ENCODE measurements around the gene ACKR3.

Gene ACKR3

DNA sequence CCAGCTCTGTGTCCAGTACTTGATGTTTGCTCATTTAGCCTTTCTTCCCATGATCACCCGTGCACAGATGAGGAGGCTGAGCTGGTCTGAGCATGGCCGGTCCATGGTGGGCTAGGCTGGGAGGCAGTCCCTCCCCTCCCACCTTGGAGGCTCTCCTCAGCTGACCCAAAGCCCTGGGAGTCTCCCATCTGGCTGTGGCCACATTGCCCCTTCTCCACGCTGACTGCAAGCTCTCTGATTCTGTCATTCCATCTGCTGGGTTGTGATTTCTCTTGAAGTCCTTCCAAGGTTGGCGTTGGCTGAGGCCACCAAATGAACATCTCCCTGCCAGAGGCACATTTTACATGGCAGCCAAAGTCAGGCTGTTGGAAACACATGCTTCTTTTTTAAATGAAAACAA, 44.0 kb downstream of the ACKR3 start:
- no peak for DNase-seq

DNA sequence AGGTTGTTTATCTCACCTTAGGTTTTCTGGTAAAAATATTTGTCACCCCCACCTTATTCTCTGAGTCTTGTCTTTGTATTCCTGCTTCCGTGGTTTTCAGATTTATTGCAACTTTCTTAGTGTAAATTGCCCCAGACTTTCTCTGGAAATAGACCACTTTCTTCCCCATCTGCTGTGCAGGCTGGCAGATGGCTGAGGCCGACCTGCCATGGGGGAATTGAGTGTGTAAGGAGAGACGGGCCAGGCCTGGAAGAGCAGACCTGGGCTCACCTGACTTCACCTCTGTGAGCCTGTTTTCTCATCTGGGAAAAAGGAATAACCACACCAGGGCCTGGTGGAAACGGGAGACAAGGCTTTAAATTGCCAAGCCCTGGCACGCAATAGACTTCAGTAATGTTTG, 44.9 kb downstream of the ACKR3 start:
- DNase-seq, result no peak

DNA sequence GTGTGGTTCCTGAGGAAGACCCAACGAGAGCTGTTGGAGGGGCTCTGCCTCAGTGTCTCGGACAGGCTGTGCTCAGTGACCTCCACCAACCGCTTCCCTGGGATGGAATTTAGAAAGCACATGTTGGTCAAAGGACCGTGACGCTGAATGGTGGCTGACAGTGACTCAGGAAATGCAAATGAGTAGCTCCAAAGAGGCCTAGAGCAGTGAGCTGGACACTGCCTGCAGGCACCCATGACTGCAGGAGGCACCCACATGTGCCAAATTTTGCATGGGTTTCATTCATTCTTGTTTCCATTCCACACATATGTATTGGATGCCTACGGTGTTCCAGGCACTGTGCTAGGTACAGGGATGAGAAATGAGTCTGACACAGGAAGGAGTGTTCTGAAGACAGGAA, 46.4 kb downstream of the ACKR3 start:
- no peak for DNase-seq

DNA sequence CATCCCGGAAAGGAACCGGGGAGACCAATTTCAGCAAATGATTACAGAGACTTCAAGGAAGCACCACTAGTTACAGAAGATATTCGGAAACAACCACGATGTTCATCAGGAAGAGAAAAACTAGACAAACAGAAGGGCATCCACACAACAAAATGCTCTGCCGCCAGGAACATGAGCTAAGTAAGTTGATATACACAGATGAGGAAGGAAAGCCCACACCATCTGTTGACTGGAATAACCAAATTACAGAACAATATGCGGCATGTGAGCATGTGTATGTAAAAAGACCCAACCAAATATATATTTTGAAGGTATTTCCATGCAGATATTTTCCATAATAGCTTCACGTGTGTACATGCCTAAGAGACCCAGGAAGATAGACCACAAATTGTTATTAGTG, 47.0 kb downstream of the ACKR3 start:
- DNase-seq, result no peak

DNA sequence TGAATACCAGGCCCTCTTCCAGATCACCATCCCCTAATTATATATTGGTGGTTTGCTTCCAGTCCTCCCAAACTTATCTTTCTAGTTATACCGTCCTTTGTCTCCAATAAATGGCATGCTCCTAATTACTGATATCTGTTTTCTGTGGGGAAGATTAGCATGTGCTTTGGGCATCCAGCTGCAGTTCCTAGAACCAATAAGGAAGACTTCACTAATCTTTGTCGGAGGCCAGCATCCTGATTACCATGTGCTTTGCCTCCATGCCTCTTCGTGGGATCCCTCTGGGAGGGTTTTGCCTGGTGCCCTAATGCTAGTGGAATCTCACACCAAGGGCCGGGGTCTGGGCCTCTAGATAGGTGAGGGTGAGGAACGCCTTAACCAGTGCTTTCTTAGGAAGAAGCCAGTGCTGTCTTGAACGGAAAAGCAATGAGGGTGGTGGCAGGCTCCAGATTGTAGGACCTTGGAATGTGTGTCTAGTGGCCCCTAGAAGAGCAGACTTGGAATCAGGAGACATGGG, 47.7 kb downstream of the ACKR3 start:
- no peak for DNase-seq

DNA sequence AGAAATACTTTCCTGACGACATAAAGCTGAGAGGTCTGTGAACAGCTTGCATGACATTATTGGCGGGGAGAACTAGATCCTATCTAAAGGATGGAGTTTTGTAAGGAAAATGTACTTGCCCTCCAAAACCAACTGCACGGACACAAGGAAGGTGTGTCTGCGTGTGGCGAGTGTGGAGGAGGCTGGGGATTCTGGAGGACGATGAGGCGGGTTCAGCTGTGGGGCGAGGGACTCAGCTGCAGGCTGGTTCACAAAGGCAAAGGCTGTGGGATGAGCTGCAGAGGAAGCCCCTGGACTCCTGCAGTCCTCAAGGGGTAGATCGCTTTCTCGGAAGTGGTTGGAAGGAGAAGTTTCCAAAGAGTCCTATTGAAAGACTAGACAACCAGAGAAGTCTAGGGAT, 48.2 kb downstream of the ACKR3 start:
- no peak for DNase-seq

DNA sequence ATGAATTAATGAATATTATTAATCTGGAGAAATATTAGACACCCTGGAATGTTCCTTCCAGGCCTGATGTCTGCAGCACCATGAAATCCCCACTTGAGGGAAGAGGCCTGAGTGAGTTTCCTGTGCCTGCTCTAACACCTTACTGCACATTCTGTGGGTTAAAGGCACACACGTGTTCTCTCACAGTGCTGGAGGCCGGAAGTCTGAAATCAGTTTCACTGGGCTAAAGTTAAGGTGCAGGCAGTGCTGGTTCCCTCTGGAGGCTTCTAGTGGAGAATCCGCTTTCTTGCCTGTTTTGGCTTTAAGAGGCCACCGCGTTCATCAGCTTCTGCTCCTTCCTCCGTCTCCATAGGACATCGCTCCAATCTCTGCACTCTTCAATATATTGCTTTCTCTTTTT, 48.7 kb downstream of the ACKR3 start:
- DNase-seq, result no peak

DNA sequence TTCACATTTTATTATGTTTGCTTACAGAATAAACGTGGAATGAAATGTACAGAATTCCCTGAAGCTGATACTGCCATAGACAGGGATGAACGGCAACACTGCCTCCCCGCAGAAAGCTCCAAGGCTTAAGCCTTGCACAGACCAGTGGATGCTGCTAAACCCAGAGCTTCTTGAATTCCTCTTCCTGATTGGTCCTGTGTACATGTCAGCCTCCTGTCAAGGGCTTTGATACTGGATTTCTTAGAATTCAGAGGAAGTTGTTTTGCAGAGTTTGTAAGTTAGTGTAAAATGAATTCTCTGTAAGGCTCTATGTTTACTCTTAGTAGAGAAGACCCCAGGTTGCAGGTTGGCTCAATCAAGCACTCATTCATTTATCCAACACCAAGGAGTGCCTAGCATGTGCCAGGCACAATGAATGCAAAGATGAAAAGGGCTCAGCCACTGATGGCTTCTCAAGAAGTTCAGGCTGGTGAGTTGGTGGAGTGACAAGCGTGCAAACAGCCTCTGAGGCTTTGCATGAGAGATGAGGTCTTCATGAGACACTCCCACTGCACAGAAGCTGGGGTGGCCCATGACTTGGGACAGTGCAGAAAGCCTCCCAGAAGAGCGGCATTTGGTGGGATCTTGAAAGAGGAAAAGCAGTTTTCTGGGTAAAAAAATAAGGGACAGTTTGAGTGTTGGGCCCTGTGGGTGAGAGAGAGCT, 50.4 kb downstream of the ACKR3 start:
- DNase-seq, result no peak

DNA sequence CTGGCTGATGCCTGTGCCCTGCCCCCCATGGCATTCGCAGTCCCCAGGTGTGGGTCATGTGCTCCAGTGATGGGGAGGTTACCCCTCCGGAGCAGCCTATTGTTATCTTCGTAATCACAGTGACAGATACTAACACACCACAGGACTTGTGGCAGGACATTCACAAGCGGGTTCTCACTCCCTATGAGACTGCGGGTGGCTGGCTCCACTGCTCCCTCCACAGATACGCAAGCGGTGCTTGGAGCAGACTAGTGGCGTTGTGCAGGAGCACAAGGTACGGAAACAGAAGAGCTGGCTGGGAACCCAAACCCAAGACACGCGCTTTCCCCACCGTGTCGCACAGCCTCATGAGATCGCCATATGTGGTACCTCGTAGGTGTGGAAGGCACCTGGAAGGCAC, 52.2 kb downstream of the ACKR3 start:
- DNase-seq, result no peak

DNA sequence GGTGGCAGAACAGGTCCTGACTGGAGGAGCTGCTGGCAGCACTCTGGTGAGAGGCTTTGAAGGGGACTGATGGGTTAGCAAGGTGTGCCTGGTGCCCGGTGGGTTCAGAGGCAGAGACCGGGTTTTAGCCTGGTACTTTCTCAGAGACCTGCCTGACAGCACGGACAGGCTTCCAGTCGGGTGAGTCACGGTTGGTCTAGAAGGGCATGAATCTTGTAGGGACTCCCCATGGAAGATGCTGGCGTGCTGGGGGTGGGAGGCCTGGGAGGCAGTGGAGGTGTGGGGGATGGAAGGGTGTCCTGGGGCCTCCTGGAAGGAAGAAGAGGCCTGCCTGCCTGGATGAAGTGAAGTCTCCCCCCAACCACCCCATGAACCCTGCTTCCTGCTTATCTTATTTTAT, 52.6 kb downstream of the ACKR3 start:
- DNase-seq, result no peak

DNA sequence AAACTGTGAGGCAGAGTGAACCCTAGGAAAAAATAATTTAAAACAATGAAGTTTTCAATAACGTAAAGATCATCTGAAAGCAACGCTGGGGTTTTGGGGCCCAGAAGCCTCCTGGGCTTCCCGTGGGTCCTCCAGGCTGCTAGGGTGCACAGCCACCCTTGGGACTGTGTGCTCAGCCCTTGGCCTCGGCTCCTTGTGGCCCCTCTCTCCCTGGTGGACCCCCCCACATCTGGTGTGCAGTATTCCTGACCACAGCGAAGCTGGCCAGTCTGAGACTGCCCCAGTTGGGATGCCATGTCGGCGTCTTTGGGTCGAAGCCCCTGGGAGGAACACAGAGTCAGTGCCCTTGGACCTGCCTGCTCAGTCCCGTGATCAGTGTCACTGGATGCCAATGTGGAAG, 53.0 kb downstream of the ACKR3 start:
- DNase-seq, result no peak

DNA sequence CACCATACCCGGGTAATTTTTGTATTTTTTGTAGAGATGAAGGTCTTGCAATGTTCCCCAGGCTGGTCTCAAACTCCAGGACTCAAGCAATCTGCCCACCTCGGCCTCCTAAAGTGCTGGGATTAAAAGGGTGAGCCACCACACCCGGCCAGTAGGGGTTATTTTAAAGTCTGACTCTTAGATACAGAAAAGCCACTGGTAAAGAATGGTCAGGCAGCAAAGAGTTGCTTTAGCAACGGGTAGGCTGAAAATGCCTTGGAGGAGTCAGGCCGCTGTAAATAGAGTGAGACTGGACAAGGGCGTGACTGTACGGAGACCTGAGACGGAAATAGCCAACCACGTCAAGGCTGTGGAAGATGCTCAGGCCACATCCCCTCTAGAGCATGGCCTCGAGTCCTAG, 54.2 kb downstream of the ACKR3 start:
- DNase-seq, result no peak

DNA sequence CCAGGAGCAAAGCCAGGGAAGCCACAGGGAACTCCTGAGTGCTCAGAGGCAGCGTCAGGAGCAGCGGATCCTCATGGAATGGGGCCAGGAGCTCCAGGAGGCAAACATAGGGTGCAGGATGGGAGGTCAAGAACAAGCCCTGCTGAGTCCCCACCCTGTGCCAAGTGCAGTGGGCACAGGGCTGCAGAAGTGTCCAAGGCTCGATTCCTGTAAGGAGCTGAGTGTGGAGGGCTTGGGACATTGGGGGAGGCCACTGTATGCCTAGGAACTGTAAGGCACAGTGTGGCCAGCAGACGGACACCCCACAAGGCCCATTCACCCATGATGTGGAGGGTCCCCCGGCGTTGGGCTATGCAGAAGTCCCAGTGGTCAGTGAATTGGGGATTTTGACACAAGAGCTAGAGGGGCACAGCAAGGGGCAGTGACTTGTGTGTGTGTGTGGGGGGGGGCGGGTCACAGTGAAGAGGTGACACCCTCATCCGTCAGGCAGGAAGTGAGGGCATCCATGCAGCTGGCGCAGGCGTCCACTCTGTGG, 55.6 kb downstream of the ACKR3 start:
- no peak for DNase-seq

DNA sequence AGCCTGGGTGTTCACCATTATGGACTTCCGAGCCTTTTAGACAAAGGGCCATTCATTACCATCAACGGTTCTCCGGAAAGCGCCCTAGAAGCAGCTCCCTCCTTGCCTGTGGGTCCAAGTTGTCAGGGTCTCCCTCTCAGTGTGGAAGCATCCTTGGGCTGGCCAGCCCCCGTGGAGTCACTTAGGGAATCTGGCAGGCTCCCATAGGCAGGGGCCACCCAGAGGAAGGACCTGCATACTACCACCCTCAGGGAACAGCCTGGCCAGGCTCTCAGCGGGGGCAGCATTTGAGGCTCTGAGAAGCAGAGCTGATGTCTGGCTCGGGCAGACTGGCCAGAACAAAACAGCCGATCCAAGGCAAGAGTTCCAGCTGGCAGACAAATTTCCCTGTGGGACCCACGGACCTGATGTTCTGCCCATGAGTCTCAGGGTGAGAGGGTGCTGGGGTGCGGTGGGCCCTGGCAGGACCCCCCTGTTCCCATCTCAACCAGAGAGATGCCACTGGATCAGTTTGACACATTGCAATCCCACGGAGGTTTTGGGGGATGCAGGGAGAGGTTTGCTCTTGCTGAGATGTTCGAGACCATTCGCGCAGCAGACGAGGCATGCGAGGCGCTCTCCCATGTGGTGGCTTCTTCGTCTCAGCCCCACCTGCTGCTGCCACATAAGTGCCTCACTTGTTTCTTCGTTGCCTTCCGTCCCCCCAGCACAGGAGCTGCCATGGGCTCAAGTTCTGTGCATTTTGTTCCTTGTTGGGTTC, 56.9 kb downstream of the ACKR3 start:
- DNase-seq, result no peak

DNA sequence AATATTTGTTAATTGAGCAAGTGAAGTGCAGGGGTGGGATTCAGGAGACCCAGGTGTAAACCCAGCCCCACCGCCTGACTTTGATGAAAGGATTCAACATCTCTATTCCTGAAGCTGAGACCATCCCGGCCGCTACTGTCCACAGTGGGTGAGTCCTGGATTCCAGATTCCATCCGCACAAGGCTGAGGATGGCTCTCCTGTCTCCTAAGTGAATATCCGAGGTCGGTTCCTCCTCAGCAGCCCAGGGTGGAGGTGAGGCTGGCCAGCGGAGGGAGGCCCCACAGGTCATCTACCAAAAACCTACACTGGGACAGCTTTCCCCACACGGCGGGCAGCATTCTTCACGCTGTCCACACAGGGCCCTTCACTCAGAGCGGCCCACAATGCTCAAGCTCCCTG, 57.6 kb downstream of the ACKR3 start:
- no peak for DNase-seq

DNA sequence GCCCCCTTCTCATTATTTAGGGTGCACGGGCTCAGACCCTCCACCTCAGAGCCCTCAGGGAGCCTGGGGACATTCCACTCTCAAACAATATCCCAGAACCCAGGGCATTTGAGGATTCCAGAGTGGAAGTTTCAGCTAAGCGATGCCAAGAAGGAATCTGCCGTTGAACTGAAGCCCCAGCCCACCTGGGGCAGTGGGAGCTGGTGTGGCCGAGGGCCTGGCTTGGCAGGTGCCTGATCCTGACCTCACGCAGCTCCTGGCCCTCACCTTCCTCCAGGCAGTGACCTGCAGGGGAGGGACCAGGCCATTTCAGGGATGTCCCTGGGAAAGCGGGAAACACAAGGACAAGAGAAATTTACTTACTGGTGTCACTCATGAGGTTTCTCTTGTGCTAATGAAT, 58.2 kb downstream of the ACKR3 start:
- DNase-seq, result no peak

DNA sequence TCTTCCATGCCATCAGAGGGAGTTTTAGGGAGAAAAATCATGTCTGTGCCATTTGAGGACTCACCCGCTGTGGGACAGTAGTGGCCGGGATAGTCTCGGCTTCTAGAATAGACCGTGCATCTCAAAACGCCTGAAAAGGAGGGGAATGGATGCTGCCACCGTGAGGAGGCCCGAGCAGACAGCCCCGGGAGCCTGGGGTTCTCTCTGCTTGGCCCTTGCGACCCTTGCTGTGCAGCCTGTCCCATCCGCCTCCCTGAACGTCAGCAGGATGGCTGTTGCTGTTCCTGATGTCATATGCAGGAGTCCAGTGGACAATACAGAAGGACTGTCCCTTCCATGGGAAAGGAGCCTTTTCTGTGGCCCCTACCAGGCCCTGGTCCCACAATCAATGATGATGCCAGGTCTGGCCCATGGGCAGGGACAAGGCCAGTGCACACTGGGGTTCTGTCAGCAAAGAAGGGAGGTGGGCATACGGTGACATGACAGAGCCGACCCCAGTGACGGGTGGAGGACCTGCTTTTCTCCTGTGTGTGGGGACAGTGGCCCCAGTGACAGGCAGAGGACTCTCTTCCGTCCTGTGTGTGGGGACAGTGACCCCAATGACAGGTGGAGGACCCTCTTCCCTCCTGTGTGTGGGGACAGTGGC, 58.8 kb downstream of the ACKR3 start:
- no peak for DNase-seq

DNA sequence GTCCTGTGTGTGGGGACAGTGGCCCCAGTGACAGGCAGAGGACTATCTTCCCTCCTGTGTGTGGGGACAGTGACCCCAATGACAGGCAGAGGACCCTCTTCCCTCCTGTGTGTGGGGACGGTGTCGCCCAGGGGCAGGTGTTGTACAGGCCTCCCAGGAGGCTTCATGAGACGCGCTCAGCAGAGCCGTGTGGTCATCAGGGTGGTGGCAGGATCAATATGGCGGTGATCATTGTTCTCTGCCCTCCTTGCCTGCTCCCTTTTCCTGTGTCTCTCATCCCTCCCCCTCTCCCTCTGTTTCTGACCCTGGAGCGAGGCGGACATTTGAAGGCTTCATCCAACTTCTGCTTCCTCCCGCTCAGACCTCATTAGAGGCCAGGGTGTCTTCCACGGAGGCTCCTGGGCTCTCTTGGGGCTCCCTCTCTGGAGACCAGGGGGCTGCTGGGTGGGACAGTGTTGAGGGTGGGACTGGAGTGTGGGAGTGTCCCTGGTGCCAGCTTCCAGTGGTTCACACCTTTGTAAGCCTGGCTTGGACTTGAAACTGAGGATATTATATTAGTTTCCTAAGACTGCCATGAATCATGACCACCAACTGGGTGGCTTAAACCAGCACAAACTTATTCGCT, 59.5 kb downstream of the ACKR3 start:
- no peak for DNase-seq

DNA sequence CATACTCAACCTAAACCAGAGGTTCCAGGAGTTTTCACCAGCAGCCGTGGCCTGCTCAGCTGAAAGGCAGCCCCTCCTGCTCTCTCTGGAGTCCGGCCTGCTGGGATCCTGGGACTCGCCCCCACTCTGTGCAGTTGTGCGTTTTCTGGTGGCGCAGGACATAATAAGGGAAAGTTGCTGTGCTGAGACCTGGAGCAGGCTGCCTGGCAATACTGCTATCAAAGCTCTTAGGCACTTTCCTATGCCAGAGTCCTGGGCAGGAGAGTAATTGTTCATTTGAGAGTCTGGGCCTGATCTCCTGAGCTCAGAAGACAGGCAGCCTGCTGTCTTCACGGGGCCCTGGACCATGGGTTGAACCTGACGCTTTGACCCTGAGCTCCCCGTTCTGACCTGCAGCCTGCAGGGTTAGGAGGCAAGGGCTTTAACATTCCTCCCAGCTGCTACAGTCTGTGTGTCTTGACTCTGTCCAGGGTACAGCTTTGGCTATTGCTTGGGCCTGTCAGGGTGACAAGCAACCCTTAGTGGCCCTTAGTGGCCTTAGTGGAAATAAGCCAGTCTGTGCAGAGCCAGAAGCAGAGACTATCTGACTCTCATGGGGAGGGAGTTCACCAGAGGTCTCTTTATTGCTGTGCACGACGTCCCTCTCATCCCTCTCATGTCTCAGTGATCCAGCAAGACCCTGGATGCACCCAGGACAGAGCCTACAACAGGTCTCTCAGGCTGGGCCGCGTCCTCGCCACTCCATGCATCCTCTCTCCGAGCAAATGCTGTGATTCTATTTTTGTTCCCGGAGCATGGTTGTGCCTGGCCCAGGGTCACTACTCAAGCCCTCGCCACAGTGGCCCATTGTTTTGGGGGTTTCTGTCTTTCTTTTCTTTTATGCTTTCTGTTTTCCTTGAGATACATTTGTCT, 60.6 kb downstream of the ACKR3 start:
- no peak for DNase-seq

DNA sequence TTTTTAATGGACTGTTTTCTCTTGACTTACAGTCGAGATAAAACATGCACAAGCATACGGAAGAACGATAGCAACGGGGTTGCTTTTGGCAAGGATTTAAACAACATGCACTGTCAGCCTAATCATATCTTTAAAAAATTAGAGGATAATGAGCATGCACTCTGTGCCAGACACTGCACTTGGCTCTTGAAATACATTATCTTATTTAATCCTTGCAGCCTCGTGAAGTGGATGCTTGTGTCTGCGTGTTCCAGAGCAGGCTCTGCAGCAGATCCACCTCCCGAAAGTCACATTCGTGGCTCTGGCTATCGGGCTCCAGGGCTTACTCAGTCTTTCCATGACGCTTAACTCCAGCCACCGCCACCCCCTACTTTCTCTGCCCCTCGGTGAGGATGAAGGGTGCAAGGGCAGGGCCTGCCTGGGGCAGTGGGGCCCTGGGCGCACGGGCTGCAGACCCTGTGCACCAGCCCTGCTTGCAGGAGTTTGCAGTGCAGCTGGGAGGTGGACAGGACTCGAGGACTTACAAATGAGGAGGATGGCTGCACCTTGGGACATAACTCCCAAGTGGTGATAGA, 61.7 kb downstream of the ACKR3 start:
- no peak for DNase-seq

DNA sequence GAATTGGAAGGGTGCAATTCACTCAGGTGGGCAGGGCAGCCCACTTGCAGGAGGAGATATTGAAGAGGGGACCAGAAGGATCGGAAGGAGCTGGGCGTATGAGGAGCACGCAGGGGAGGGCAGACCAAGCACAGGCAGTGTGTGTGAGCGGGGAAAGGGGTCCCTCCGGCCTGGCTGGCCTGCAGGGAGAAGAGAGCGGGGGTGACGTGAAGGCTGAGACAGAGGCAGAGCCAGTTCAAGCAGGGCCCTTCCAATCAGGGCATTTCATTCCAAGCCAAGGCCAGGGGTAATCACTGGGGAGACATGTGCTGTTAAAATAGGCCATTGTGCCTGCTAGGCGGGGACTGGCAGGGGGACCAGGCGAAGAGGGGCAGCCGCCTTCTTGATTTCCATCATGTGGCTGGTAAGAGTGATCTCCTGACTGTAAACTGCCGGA, 62.2 kb downstream of the ACKR3 start:
- DNase-seq, result no peak
